HUES6 (cell line): ENCODE measurements around the gene PCDHGA11.
"Not testable (repeated sequence)": the region's sequence is repeated elsewhere in the genome, so short reads cannot be mapped to it uniquely, and the experiment has no call there.

Experiments used
- H3K27ac ChIP-seq: 2 replicates; pipeline ENCODE4 v1.7.0; 2013; ENCODE audit warnings: low read depth, mild to moderate bottlenecking, low read length, inconsistent platforms
- H3K27me3 ChIP-seq: 2 replicates; pipeline ENCODE4 v1.6.1; 2013; ENCODE audit warnings: low read length; ENCODE audit not compliant: control insufficient read depth, insufficient read depth
- H3K36me3 ChIP-seq: 2 replicates; pipeline ENCODE4 v1.6.1; 2013; ENCODE audit warnings: low read length; ENCODE audit not compliant: control insufficient read depth, insufficient read depth
- H3K4me1 ChIP-seq: 2 replicates; pipeline ENCODE4 v1.6.1; 2013; ENCODE audit warnings: low read length; ENCODE audit not compliant: control insufficient read depth, insufficient read depth
- H3K4me3 ChIP-seq: 2 replicates; pipeline ENCODE4 v1.5.1; 2013; ENCODE audit warnings: low read depth, low read length
- H3K9ac ChIP-seq: one replicate; pipeline ENCODE4 v1.6.1; 2013; ENCODE audit warnings: mild to moderate bottlenecking, low read length
- H3K9me3 ChIP-seq: 2 replicates; pipeline ENCODE4 v1.6.1; 2013; ENCODE audit warnings: low read depth, low read length; ENCODE audit not compliant: control insufficient read depth, insufficient read depth

PCDHGA11 gene

GRCh38 chr5:141403387-141403786 lies 17.5 kb upstream of the PCDHGA11 start:
- Histone ChIP-seq H3K4me1 (no peaks in the 10 kb centered on the region), H3K9me3 (peaks cover 48% of the 10 kb centered on the region), H3K9ac (no peak overlapping the region), H3K27me3 (peaks cover 3% of the 10 kb centered on the region), H3K36me3 (peaks cover 3% of the 10 kb centered on the region), H3K4me3 (no peak overlapping the region), H3K27ac (no peak overlapping the region)

- peaks cover 17% of the 10 kb centered on the region for H3K27me3 ChIP-seq
- peaks cover 26% of the 10 kb centered on the region for H3K9me3 ChIP-seq
- not testable (repeated sequence) for H3K36me3 ChIP-seq, H3K4me1 ChIP-seq, H3K27ac ChIP-seq
- H3K9ac ChIP-seq, result peak within 1 kb of the TSS; percentile 10
- peak within 1 kb of the TSS; percentile 85 for H3K4me3 ChIP-seq
Observed at GRCh38 chr5:141407790-141408505, 12.9 kb upstream of the PCDHGA11 start, which contains the start of gene PCDHGB6. Gene PCDHGB6, plus strand, starts transcription at chr5:141408021. Its CDS starts 182 bp downstream, at chr5:141408203.

GRCh38 chr5:141409598-141410306 lies 11.1 kb upstream of the PCDHGA11 start:
- Histone ChIP-seq H3K9ac (no peak overlapping the region), H3K4me3 (no peak overlapping the region), H3K9me3 (peaks cover 24% of the 10 kb centered on the region), H3K4me1 (no peaks in the 10 kb centered on the region), H3K27ac (no peak overlapping the region), H3K36me3 (no peaks in the 10 kb centered on the region), H3K27me3 (peaks cover 17% of the 10 kb centered on the region)

GRCh38 chr5:141411575-141411974 lies 9.3 kb upstream of the PCDHGA11 start:
- Histone ChIP-seq H3K9ac (no peak overlapping the region), H3K36me3 (no peaks in the 10 kb centered on the region), H3K9me3 (peaks cover 25% of the 10 kb centered on the region), H3K27ac (no peak overlapping the region), H3K27me3 (peaks cover 17% of the 10 kb centered on the region), H3K4me3 (no peak overlapping the region), H3K4me1 (no peaks in the 10 kb centered on the region)

GRCh38 chr5:141412854-141413539 lies 7.9 kb upstream of the PCDHGA11 start, which contains the start of gene PCDHGA10:
Gene PCDHGA10, plus strand, starts transcription at chr5:141412987. Its CDS starts 189 bp downstream, at chr5:141413176.
- H3K9ac ChIP-seq, result peak within 1 kb of the TSS; percentile 52
- H3K27ac ChIP-seq, result no peak within 1 kb of the TSS
- H3K4me1 ChIP-seq, result no peaks in the 10 kb centered on the region
- peaks cover 18% of the 10 kb centered on the region for H3K27me3 ChIP-seq
- H3K4me3 ChIP-seq, result peak within 1 kb of the TSS; percentile 69
- H3K36me3 ChIP-seq, result no peaks in the 10 kb centered on the region
- H3K9me3 ChIP-seq, result peaks cover 25% of the 10 kb centered on the region

- peaks cover 19% of the 10 kb centered on the region for H3K27me3 ChIP-seq
- H3K9ac ChIP-seq, result peak overlapping the region; percentile 52
- H3K27ac ChIP-seq, result no peak overlapping the region
- peaks cover 29% of the 10 kb centered on the region for H3K9me3 ChIP-seq
- H3K36me3 ChIP-seq, result no peaks in the 10 kb centered on the region
- no peaks in the 10 kb centered on the region for H3K4me1 ChIP-seq
- H3K4me3 ChIP-seq, result peak overlapping the region; percentile 69
Observed at GRCh38 chr5:141413540-141414069, 7.2 kb upstream of the PCDHGA11 start.

- not testable (repeated sequence) for H3K36me3 ChIP-seq, H3K9ac ChIP-seq, H3K4me3 ChIP-seq, H3K27ac ChIP-seq, H3K4me1 ChIP-seq
- Histone ChIP-seq H3K27me3 (peaks cover 15% of the 10 kb centered on the region), H3K9me3 (peaks cover 37% of the 10 kb centered on the region)
Observed at GRCh38 chr5:141414548-141415274, 6.1 kb upstream of the PCDHGA11 start.

- Histone ChIP-seq H3K27me3 (peaks cover 14% of the 10 kb centered on the region), H3K9me3 (peaks cover 36% of the 10 kb centered on the region)
- not testable (repeated sequence) for H3K4me3 ChIP-seq, H3K9ac ChIP-seq, H3K4me1 ChIP-seq, H3K27ac ChIP-seq, H3K36me3 ChIP-seq
Observed at GRCh38 chr5:141415275-141415618, 5.6 kb upstream of the PCDHGA11 start.

GRCh38 chr5:141417494-141418172 lies 3.2 kb upstream of the PCDHGA11 start, which contains the start of gene PCDHGB7:
Gene PCDHGB7, plus strand, starts transcription at chr5:141417677. Its CDS starts 183 bp downstream, at chr5:141417860.
- not testable (repeated sequence) for H3K27ac ChIP-seq, H3K4me1 ChIP-seq, H3K36me3 ChIP-seq
- Histone ChIP-seq H3K27me3 (peaks cover 22% of the 10 kb centered on the region), H3K9ac (peak within 1 kb of the TSS; percentile 59), H3K4me3 (peak within 1 kb of the TSS; percentile 85), H3K9me3 (peaks cover 50% of the 10 kb centered on the region)
